B cell (primary cell): ENCODE results near the gene IQCK. TPM values are rescaled to one million over a fixed set of nuclear protein-coding genes. Genes with fewer than 3 reads are reported as not detected.

Source experiments
- ATAC-seq: fragments of 200-7000 bp; cut with Tn5 transposase; one replicate; pipeline ENCODE4 v1.10.0; 2021; ENCODE audit warnings: low read depth, mild to moderate bottlenecking, moderate number of reproducible peaks, moderate library complexity
- CTCF ChIA-PET: fragments of 350-600 bp; sonication (Branson Sonifier 250); formaldehyde crosslinking; loops from one replicate; lab custom pipeline; 2021; ENCODE audit warnings: antibody characterized with exemption, inconsistent platforms; lab: Charles Lee
- POLR2A ChIA-PET: fragments of 350-600 bp; sonication (Branson Sonifier 250); formaldehyde crosslinking; loops from one replicate; lab custom pipeline; 2021; ENCODE audit warnings: antibody characterized with exemption; lab: Charles Lee
- DNase-seq: peaks from one replicate; pipeline ENCODE4 v3.0.0; 2013
- H2AFZ ChIP-seq: 2 replicates; pipeline ENCODE4 v1.6.1; 2012; ENCODE audit warnings: mild to moderate bottlenecking, low read depth, low read length; ENCODE audit not compliant: insufficient read depth, poor library complexity, severe bottlenecking
- H3K27ac ChIP-seq, 2 donors: 1 replicate in 1 of 2; 2 replicates in 1 of 2; pipeline ENCODE4 v1.5.1; 2012 to 2013; ENCODE audit warnings: low read length in 2 of 2, mild to moderate bottlenecking in 2 of 2, moderate library complexity in 1 of 2
- H3K27me3 ChIP-seq, 4 experiments: fragments of 200-600 bp in 1 of 4; sonication (generic) in 1 of 4; replicated peaks in 1 of 4; 1 replicate in 2 of 4; 2 replicates in 2 of 4; pipeline versions ENCODE4 v1.6.1 to v1.7.0; 2013 to 2016; ENCODE audit warnings: low read length in 3 of 4, mild to moderate bottlenecking in 2 of 4, mixed read lengths in 1 of 4, moderate library complexity in 1 of 4; ENCODE audit not compliant: insufficient read depth in 4 of 4, control insufficient read depth in 3 of 4; ENCODE audit errors: control extremely low read depth in 1 of 4
- H3K36me3 ChIP-seq, 2 experiments: replicated peaks in 1 of 2; 1 replicate in 1 of 2; 2 replicates in 1 of 2; pipeline versions ENCODE4 v1.6.1 to v1.7.1; 2013; ENCODE audit warnings: low read length in 1 of 2; ENCODE audit not compliant: insufficient read depth in 2 of 2, control insufficient read depth in 1 of 2; ENCODE audit errors: control extremely low read depth in 1 of 2, extremely low read depth in 1 of 2
- H3K4me1 ChIP-seq, 2 donors: fragments of 200-600 bp in 1 of 2; sonication (generic) in 1 of 2; 1 replicate in 1 of 2; 2 replicates in 1 of 2; pipeline versions ENCODE4 v1.5.1 to v1.6.1; 2013 to 2017; ENCODE audit warnings: low read length in 2 of 2; ENCODE audit not compliant: control insufficient read depth in 2 of 2, insufficient read depth in 2 of 2
- H3K4me2 ChIP-seq: replicated peaks from 2 replicates; pipeline ENCODE3; 2012; ENCODE audit warnings: mild to moderate bottlenecking, low read depth, low read length; ENCODE audit not compliant: poor library complexity, severe bottlenecking
- H3K4me3 ChIP-seq, 5 experiments: fragments of 200-600 bp in 1 of 5; sonication (generic) in 1 of 5; 1 replicate in 3 of 5; 2 replicates in 2 of 5; pipeline versions ENCODE4 v1.5.1 to v1.7.0; 2011 to 2016; ENCODE audit warnings: low read length in 4 of 5, mild to moderate bottlenecking in 4 of 5, low read depth in 2 of 5, control low read depth in 1 of 5, moderate library complexity in 1 of 5; ENCODE audit not compliant: insufficient read depth in 1 of 5; ENCODE audit errors: control extremely low read depth in 1 of 5, extremely low read depth in 1 of 5
- H3K79me2 ChIP-seq: fragments of 200-600 bp; sonication (generic); one replicate; pipeline ENCODE4 v1.6.0; 2016; ENCODE audit warnings: low read length; ENCODE audit not compliant: control insufficient read depth, insufficient read depth
- H3K9ac ChIP-seq: fragments of 200-600 bp; sonication (generic); 2 replicates; pipeline ENCODE4 v1.6.1; 2017; ENCODE audit warnings: mild to moderate bottlenecking, low read length, moderate library complexity
- H3K9me3 ChIP-seq, 3 donors: one replicate each; pipeline versions ENCODE4 v1.6.1 to v1.7.1; 2013; ENCODE audit warnings: low read length in 2 of 3; ENCODE audit not compliant: control insufficient read depth in 2 of 3, insufficient read depth in 1 of 3; ENCODE audit errors: control extremely low read depth in 1 of 3
- H4K20me1 ChIP-seq: 2 replicates; pipeline ENCODE4 v1.6.0; 2012; ENCODE audit warnings: mild to moderate bottlenecking, low read length; ENCODE audit not compliant: insufficient read depth, control insufficient read depth, poor library complexity, severe bottlenecking
- H3K27ac Mint-ChIP-seq: one replicate; pipeline ENCODE4 v1.8.0; 2021; ENCODE audit warnings: mixed read lengths
- H3K27me3 Mint-ChIP-seq: one replicate; pipeline ENCODE4 v1.8.0; 2021; ENCODE audit warnings: mixed read lengths
- H3K4me1 Mint-ChIP-seq: one replicate; pipeline ENCODE4 v1.8.0; 2021; ENCODE audit warnings: mixed read lengths
- H3K4me3 Mint-ChIP-seq: one replicate; pipeline ENCODE4 v1.8.0; 2021; ENCODE audit warnings: mixed read lengths
- H3K9me3 Mint-ChIP-seq: one replicate; pipeline ENCODE4 v1.8.0; 2022; ENCODE audit warnings: mixed read lengths; ENCODE audit not compliant: insufficient read depth
- CTCF ChIP-seq: fragments of 200-600 bp; IDR thresholded peaks from one replicate; pipeline ENCODE4 v1.8.0; 2022; ENCODE audit warnings: antibody characterized with exemption, mild to moderate bottlenecking
- EZH2 ChIP-seq: IDR thresholded peaks from 2 replicates; pipeline ENCODE4 v1.6.1; 2012; ENCODE audit warnings: borderline replicate concordance, low read depth, mild to moderate bottlenecking, moderate library complexity, low read length; ENCODE audit not compliant: insufficient read depth, poor library complexity, severe bottlenecking
- WGBS: methylation state at CpG from one replicate; pipeline ENCODE4 v1.1.5; 2013; ENCODE audit warnings: missing lambda C conversion rate; ENCODE audit not compliant: insufficient coverage; 5-methylcytosine and 5-hydroxymethylcytosine counted together
- intact Hi-C: fragments of 100-400 bp; cut with micrococcal nuclease; formaldehyde crosslinking; loops from one replicate; pipeline ENCODE4 v1.10.0; 2022
- polyA plus RNA-seq: library from polyadenylated mRNA; depleted of rRNA; stranded (reverse); fragments of >200 nt; gene quantifications from 2 replicates; pipeline ENCODE4 v1.2.3, GENCODE V29; 2012
- total RNA-seq, 2 donors: library from RNA; stranded (reverse); fragments of 120-200 nt in 1 of 2; gene quantifications; 1 replicate in 1 of 2; 2 replicates in 1 of 2; pipeline versions ENCODE4 v1.2.3 to v1.2.4, GENCODE V29; 2013 to 2022

IQCK gene
- total and polyA plus RNA-seq, 2 donors (not counting 1 experiment from before 2014, with no cell fraction given) = 1.00 to 3.0 TPM

DNA sequence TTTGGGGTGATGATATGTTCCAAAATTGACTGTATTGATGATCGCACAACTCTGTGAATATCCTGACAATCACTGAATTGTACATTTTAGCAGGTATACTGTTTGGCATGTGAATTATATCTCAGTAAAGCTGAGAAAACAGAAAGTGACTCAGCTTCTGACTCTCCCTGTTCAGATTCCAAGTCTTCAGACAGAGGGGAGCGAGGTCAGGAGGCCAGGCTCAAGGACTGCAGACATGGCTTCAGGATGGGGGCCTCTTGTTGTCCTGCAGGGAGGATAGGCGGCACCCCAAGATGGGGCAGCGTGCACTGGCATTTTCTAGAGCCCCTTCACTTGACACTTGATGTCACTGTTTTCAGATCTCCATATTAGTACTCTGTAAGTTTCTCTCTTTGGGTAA lies 45.7 kb upstream of the IQCK start:
- ChIA-PET CTCF (interaction anchor here (0.6 to 0.7 kb wide), 2 partner anchors 22 to 1175 kb away, joined by 3 read pairs; no protein-coding TSS in a partner anchor), POLR2A (no interaction called here)
- no peak for DNase-seq
- Histone ChIP-seq H2AFZ (no peak overlapping the region), H4K20me1 (no peaks in the 10 kb centered on the region), H3K79me2 (no peaks in the 10 kb centered on the region), H3K4me1 (no peaks in the 10 kb centered on the region), H3K4me3 (no peak overlapping the region), H3K4me2 (no peak overlapping the region), H3K27me3 (no peaks in the 10 kb centered on the region), H3K27ac (no peak overlapping the region), H3K9ac (no peak overlapping the region), H3K9me3 (no peaks in the 10 kb centered on the region), H3K36me3 (peaks cover 2 to 12% of the 10 kb centered on the region in 2 experiments)
- Mint-ChIP-seq H3K4me1 (no peaks in the 10 kb centered on the region), H3K27ac (no peak overlapping the region), H3K9me3 (no peaks in the 10 kb centered on the region), H3K27me3 (no peaks in the 10 kb centered on the region), H3K4me3 (no peak overlapping the region)
- 100% methylated on average over 1 of the region's 4 CpGs for WGBS
- TF ChIP-seq EZH2 = no peak
- no peak for TF ChIP-seq CTCF
- intact Hi-C loops = no loop called here
- no peak for ATAC-seq

GRCh38 chr16:19674485-19674884 lies 43.6 kb upstream of the IQCK start:
- H3K4me2 ChIP-seq = no peak overlapping the region
- H3K27me3 Mint-ChIP-seq = no peaks in the 10 kb centered on the region
- H4K20me1 ChIP-seq = no peaks in the 10 kb centered on the region
- TF ChIP-seq EZH2 (no peak), CTCF (no peak)
- no peak overlapping the region for H3K4me3 Mint-ChIP-seq
- ChIA-PET CTCF (interaction anchor here (1.2 kb wide), 1 partner anchor 7 kb away, joined by 3 read pairs; no protein-coding TSS in a partner anchor), POLR2A (no interaction called here)
- H3K79me2 ChIP-seq = no peaks in the 10 kb centered on the region
- no peaks in the 10 kb centered on the region for H3K9me3 ChIP-seq
- H3K4me1 Mint-ChIP-seq = no peaks in the 10 kb centered on the region
- no peak overlapping the region for H3K9ac ChIP-seq
- ATAC-seq = no peak
- no peak for DNase-seq
- no peaks in the 10 kb centered on the region for H3K27me3 ChIP-seq
- H3K27ac Mint-ChIP-seq = no peak overlapping the region
- no peaks in the 10 kb centered on the region for H3K4me1 ChIP-seq
- no peak overlapping the region for H3K27ac ChIP-seq
- H3K9me3 Mint-ChIP-seq = no peaks in the 10 kb centered on the region
- H3K4me3 ChIP-seq = no peak overlapping the region
- no CpG with 5 or more reads among the region's 5 CpGs for WGBS
- H2AFZ ChIP-seq = no peak overlapping the region
- intact Hi-C loops = no loop called here
- peaks cover 4 to 13% of the 10 kb centered on the region in 2 experiments for H3K36me3 ChIP-seq
